DOHH2 (cell line): ENCODE measurements around the gene IRX2.

Experiments used
- EZH2phosphoT487 ChIP-seq: fragments of 200-600 bp; sonication (generic); IDR thresholded peaks from 2 replicates; pipeline ENCODE4 v1.6.1; 2017; ENCODE audit warnings: borderline replicate concordance, mild to moderate bottlenecking, antibody characterized with exemption, low read length, moderate library complexity, mixed read lengths
- TF ChIP-seq, protein P1 (sequence below): fragments of 200-600 bp; sonication (generic); IDR thresholded peaks from one replicate; pipeline ENCODE4 v1.5.1; 2014; ENCODE audit warnings: antibody characterized with exemption, mild to moderate bottlenecking, low read depth, low read length; ENCODE audit not compliant: poor library complexity, severe bottlenecking

DNA sequence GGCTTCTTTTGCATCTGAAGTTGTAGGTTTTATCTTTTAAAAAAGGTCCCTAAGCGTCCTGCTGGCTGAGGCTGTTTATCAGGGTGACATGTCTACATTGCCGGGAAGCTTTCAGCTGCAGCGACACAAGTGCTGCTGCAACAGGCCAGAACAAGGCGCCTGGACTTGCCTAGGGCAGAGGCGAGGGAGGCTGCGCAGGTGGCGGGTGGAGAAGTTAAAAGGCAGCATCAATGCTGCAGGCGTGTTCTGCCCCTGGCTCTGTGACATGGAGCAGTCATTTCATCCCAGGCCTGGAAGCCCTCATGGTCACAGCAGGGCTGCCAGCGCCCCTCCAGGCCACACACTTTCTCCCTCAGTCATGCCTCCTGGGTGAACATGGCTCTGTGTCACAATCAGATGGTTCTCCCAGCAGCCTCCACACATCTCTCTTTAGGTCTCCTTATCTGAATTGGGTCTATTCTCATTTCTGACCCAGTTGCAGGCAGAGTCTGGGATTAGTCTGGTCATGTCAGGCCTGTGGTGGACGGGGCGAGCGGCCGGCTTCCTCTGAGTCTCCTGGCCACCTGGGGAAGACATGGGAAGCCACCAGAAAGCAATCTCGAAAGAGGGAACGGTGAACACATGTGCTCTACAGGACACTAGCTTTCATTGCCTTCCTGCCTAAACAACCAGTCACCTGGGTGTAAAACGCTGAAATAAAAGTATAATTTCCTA, 41.3 kb downstream of the IRX2 start:
- TF ChIP-seq, protein P1, sequence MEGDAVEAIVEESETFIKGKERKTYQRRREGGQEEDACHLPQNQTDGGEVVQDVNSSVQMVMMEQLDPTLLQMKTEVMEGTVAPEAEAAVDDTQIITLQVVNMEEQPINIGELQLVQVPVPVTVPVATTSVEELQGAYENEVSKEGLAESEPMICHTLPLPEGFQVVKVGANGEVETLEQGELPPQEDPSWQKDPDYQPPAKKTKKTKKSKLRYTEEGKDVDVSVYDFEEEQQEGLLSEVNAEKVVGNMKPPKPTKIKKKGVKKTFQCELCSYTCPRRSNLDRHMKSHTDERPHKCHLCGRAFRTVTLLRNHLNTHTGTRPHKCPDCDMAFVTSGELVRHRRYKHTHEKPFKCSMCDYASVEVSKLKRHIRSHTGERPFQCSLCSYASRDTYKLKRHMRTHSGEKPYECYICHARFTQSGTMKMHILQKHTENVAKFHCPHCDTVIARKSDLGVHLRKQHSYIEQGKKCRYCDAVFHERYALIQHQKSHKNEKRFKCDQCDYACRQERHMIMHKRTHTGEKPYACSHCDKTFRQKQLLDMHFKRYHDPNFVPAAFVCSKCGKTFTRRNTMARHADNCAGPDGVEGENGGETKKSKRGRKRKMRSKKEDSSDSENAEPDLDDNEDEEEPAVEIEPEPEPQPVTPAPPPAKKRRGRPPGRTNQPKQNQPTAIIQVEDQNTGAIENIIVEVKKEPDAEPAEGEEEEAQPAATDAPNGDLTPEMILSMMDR, result no peak
- no peak for TF ChIP-seq EZH2phosphoT487
